Skeletal muscle cell (primary cell): ENCODE results near the gene DDX43.

Experiments
- DNase-seq: peaks from one replicate; pipeline ENCODE4 v3.0.0-alpha.2; 2010; ENCODE audit warnings: low read depth
- H3K4me3 ChIP-seq: 2 replicates; pipeline ENCODE4 v1.5.1; 2011; ENCODE audit warnings: low read depth, mild to moderate bottlenecking, control low read depth, low read length, moderate library complexity

Gene DDX43

GRCh38 chr6:73460056-73460455 lies 65.4 kb downstream of the DDX43 start:
- H3K4me3 ChIP-seq: no peak overlapping the region
- no peak for DNase-seq

- DNase-seq: peak; percentile 74
- peak within 1 kb of the TSS; percentile 98 for H3K4me3 ChIP-seq
Measured at GRCh38 chr6:73461537-73462350, 67.1 kb downstream of the DDX43 start, which contains the start of gene MTO1. Gene MTO1 (plus strand): TSS chr6:73461737. CDS start chr6:73461855, 118 bp downstream.
